HCT116 (cell line): Measurements from ENCODE around the gene ACADSB. TPM values are rescaled to one million over a fixed set of nuclear protein-coding genes. Genes with fewer than 3 reads are reported as not detected.

Experiments used
- ATAC-seq: fragments of 200-7000 bp; cut with Tn5 transposase; 2 replicates; pipeline ENCODE4 v1.9.1; 2020; ENCODE audit warnings: mild to moderate bottlenecking, moderate library complexity
- BruUV-seq: library from RNA; stranded (reverse); fragments of 400-500 nt; replicated peaks from 2 replicates; lab custom pipeline; 2021; lab: Mats Ljungman, UMichigan
- CTCF ChIA-PET: fragments of 300-600 bp; sonication (Branson Sonifier 250); formaldehyde crosslinking; loops from one replicate; lab custom pipeline; 2021; ENCODE audit warnings: antibody characterized with exemption; lab: Charles Lee
- POLR2A ChIA-PET: fragments of 300-600, 350-600 bp; sonication (Branson Sonifier 250); formaldehyde crosslinking; loops from one replicate; lab custom pipeline; 2021; ENCODE audit warnings: antibody characterized with exemption; lab: Charles Lee
- RAD21 ChIA-PET, 2 experiments: fragments of 300-600 bp; sonication (Branson Sonifier 250); formaldehyde crosslinking; loops; one replicate each; lab custom pipeline; 2023; ENCODE audit warnings: low total read pairs in 2 of 2; ENCODE audit not compliant: uncharacterized antibody in 2 of 2, unreplicated experiment in 2 of 2, low non-redundant PET in 1 of 2; lab: Charles Lee
- DNase-seq: peaks from one replicate; pipeline ENCODE4 v3.0.0-alpha.2; 2010; ENCODE audit warnings: low read depth, low spot score
- H2AFZ ChIP-seq: fragments of 200-600 bp; shearing (Covaris generic), sonication (generic); 2 replicates; pipeline ENCODE4 v1.6.1; 2017; ENCODE audit warnings: low read depth, mixed run types, mixed read lengths, antibody characterized with exemption, low read length; ENCODE audit not compliant: poor library complexity, severe bottlenecking
- H3K27ac ChIP-seq: 2 replicates; pipeline ENCODE4 v1.5.1; 2012; ENCODE audit warnings: low read depth, low read length
- H3K27me3 ChIP-seq: fragments of 200-600 bp; sonication (generic); 2 replicates; pipeline ENCODE4 v1.6.1; 2016; ENCODE audit warnings: mixed run types, low read length, mixed read lengths; ENCODE audit not compliant: insufficient read depth
- H3K36me3 ChIP-seq, 2 experiments: fragments of 200-500 bp in 1 of 2; fragments of 200-600 bp in 1 of 2; sonication (Bioruptor generic) in 1 of 2; sonication (generic) in 1 of 2; 2 replicates each; pipeline versions ENCODE4 v1.5.1 to v1.6.1; 2014 to 2016; ENCODE audit warnings: low read length in 2 of 2, inconsistent platforms in 1 of 2, mixed read lengths in 1 of 2, mixed run types in 1 of 2; ENCODE audit not compliant: insufficient read depth in 2 of 2, control insufficient read depth in 1 of 2
- H3K4me1 ChIP-seq, 2 experiments: fragments of 200-600 bp in 1 of 2; sonication (generic) in 1 of 2; 2 replicates each; pipeline versions ENCODE4 v1.5.1 to v1.6.1; 2012 to 2017; ENCODE audit warnings: low read length in 2 of 2, inconsistent platforms in 1 of 2, mild to moderate bottlenecking in 1 of 2, mixed read lengths in 1 of 2, mixed run types in 1 of 2, moderate library complexity in 1 of 2; ENCODE audit not compliant: insufficient read depth in 2 of 2, control insufficient read depth in 1 of 2
- H3K4me2 ChIP-seq: fragments of 200-600 bp; sonication (generic); 2 replicates; pipeline ENCODE4 v1.6.1; 2017; ENCODE audit warnings: mixed run types, low read length, mixed read lengths
- H3K4me3 ChIP-seq, 2 experiments: fragments of 200-600 bp in 1 of 2; sonication (generic) in 1 of 2; replicated peaks in 1 of 2; 2 replicates each; pipeline ENCODE4 v1.5.1; 2011 to 2016; ENCODE audit warnings: low read length in 2 of 2, control low read depth in 1 of 2, low read depth in 1 of 2, mild to moderate bottlenecking in 1 of 2, mixed read lengths in 1 of 2, mixed run types in 1 of 2
- H3K79me2 ChIP-seq: fragments of 200-600 bp; sonication (generic); 2 replicates; pipeline ENCODE4 v1.6.1; 2017; ENCODE audit warnings: mild to moderate bottlenecking, mixed run types, low read length, moderate library complexity, mixed read lengths; ENCODE audit not compliant: insufficient read depth
- H3K9ac ChIP-seq: fragments of 200-600 bp; sonication (generic); 2 replicates; pipeline ENCODE4 v1.6.1; 2016; ENCODE audit warnings: low read length, mixed read lengths
- H3K9me2 ChIP-seq: fragments of 200-600 bp; sonication (generic), shearing (Covaris generic); 2 replicates; pipeline ENCODE4 v1.6.1; 2017; ENCODE audit warnings: mixed run types, mild to moderate bottlenecking, moderate library complexity; ENCODE audit not compliant: insufficient read depth
- H3K9me3 ChIP-seq, 2 experiments: fragments of 200-500 bp in 1 of 2; fragments of 200-600 bp in 1 of 2; sonication (Bioruptor generic) in 1 of 2; sonication (generic) in 1 of 2; 2 replicates each; pipeline ENCODE4 v1.6.1; 2014 to 2017; ENCODE audit warnings: low read length in 2 of 2, mixed read lengths in 2 of 2, inconsistent platforms in 1 of 2, low read depth in 1 of 2, mild to moderate bottlenecking in 1 of 2, mixed run types in 1 of 2, moderate library complexity in 1 of 2; ENCODE audit not compliant: control insufficient read depth in 1 of 2, insufficient read depth in 1 of 2
- H4K20me1 ChIP-seq: fragments of 200-600 bp; sonication (generic), shearing (Covaris generic); 2 replicates; pipeline ENCODE4 v1.6.1; 2017; ENCODE audit warnings: mixed run types, mild to moderate bottlenecking, moderate library complexity; ENCODE audit not compliant: insufficient read depth
- CBX3 ChIP-seq: IDR thresholded peaks from 2 replicates; pipeline ENCODE4 v1.6.1; 2012; ENCODE audit warnings: low read depth
- CEBPB ChIP-seq: IDR thresholded peaks from 2 replicates; pipeline ENCODE4 v1.6.1; 2012; ENCODE audit warnings: low read depth
- EGR1 ChIP-seq: IDR thresholded peaks from 2 replicates; pipeline ENCODE4 v1.6.1; 2012; ENCODE audit warnings: low read depth
- ELF1 ChIP-seq: IDR thresholded peaks from 2 replicates; pipeline ENCODE4 v1.6.1; 2012; ENCODE audit warnings: low read depth, borderline replicate concordance
- EZH2phosphoT487 ChIP-seq: fragments of 200-600 bp; IDR thresholded peaks from 2 replicates; pipeline ENCODE4 v1.6.1; 2018; ENCODE audit warnings: antibody characterized with exemption, borderline replicate concordance
- FOSL1 ChIP-seq: IDR thresholded peaks from 2 replicates; pipeline ENCODE4 v1.6.1; 2012; ENCODE audit warnings: low read depth
- JUND ChIP-seq: IDR thresholded peaks from 2 replicates; pipeline ENCODE4 v1.6.1; 2012
- RAD21 ChIP-seq: IDR thresholded peaks from 2 replicates; pipeline ENCODE4 v1.6.1; 2012; ENCODE audit warnings: low read depth, mild to moderate bottlenecking
- SIN3A ChIP-seq: IDR thresholded peaks from 2 replicates; pipeline ENCODE4 v1.6.1; 2012; ENCODE audit warnings: low read depth
- YY1 ChIP-seq: IDR thresholded peaks from 2 replicates; pipeline ENCODE4 v1.6.1; 2011; ENCODE audit warnings: low read length, low read depth, moderate library complexity, mild to moderate bottlenecking; ENCODE audit not compliant: insufficient replicate concordance; ENCODE audit errors: extremely low read depth
- ZFX ChIP-seq: fragments of 450-650 bp; IDR thresholded peaks from 2 replicates; pipeline ENCODE4 v1.6.1; 2017
- intact Hi-C: fragments of 100-400 bp; cut with micrococcal nuclease; formaldehyde crosslinking; loops from 2 replicates; pipeline ENCODE4 v1.10.0; 2022
- total RNA-seq: library from RNA; stranded (reverse); gene quantifications from one replicate; pipeline ENCODE4 v1.2.1, GENCODE V29; 2021; ENCODE audit not compliant: unreplicated experiment
- TF ChIP-seq, protein P1 (sequence below): IDR thresholded peaks from 2 replicates; pipeline ENCODE4 v1.6.1; 2012; ENCODE audit warnings: low read depth

ACADSB gene
- total RNA-seq, 1 experiment from 2014 or later = 33.3 TPM

DNA sequence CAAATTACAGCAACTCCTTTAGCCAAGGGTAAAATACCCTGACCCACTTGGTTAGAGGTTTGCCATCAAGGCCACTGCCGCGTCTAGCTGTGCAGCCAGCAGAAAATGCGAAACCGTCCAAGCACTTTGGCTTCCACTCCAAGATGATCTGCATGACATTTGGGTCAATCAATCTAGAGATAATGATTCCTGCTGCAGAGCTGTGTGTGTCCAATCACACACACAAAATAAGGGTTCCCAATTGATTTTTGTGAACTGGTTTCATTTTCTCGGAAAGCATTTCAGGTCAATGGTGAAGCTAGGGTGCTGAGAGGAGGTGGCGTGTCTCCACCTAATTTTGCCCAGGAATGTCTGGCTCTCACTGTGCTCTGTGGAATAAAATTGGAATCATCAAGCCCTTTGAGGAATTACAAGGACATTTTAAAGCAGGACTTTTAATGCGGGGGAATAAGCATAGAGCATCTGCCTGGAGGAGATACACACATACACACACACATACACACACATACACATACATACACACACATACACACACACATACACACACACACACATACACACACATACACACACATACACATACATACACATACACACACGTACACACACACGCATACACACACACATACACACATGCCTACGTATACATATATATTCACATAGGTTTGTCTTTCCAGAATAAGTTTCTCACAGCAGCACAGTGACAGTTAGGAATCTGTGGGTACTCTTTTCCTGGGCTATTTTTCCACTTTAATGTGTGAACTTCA is 59.5 kb downstream of the ACADSB start:
- H3K4me3 ChIP-seq = no peak overlapping the region
- H3K9me3 ChIP-seq = no peaks in the 10 kb centered on the region
- H3K79me2 ChIP-seq = no peaks in the 10 kb centered on the region
- H3K9ac ChIP-seq = no peak overlapping the region
- no peaks in the 10 kb centered on the region for H3K9me2 ChIP-seq
- ChIA-PET POLR2A (no interaction called here), CTCF (no interaction called here)
- no peak for DNase-seq
- peaks cover 33% of the 10 kb centered on the region for H3K27me3 ChIP-seq
- BruUV-seq = no TSS peak
- no peaks in the 10 kb centered on the region for H3K4me1 ChIP-seq
- TF ChIP-seq SIN3A (no peak), ELF1 (no peak), ZFX (no peak), CBX3 (no peak), YY1 (no peak), EZH2phosphoT487 (no peak), CEBPB (no peak), RAD21 (no peak), JUND (no peak), EGR1 (no peak), FOSL1 (no peak)
- TF ChIP-seq, protein P1, sequence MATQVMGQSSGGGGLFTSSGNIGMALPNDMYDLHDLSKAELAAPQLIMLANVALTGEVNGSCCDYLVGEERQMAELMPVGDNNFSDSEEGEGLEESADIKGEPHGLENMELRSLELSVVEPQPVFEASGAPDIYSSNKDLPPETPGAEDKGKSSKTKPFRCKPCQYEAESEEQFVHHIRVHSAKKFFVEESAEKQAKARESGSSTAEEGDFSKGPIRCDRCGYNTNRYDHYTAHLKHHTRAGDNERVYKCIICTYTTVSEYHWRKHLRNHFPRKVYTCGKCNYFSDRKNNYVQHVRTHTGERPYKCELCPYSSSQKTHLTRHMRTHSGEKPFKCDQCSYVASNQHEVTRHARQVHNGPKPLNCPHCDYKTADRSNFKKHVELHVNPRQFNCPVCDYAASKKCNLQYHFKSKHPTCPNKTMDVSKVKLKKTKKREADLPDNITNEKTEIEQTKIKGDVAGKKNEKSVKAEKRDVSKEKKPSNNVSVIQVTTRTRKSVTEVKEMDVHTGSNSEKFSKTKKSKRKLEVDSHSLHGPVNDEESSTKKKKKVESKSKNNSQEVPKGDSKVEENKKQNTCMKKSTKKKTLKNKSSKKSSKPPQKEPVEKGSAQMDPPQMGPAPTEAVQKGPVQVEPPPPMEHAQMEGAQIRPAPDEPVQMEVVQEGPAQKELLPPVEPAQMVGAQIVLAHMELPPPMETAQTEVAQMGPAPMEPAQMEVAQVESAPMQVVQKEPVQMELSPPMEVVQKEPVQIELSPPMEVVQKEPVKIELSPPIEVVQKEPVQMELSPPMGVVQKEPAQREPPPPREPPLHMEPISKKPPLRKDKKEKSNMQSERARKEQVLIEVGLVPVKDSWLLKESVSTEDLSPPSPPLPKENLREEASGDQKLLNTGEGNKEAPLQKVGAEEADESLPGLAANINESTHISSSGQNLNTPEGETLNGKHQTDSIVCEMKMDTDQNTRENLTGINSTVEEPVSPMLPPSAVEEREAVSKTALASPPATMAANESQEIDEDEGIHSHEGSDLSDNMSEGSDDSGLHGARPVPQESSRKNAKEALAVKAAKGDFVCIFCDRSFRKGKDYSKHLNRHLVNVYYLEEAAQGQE = no peak
- TF ChIP-seq, all 23 proteins: peak for 0
- no peaks in the 10 kb centered on the region for H4K20me1 ChIP-seq
- H3K4me2 ChIP-seq = no peak overlapping the region
- no peak overlapping the region for H3K27ac ChIP-seq
- intact Hi-C loops = no loop called here
- RAD21 ChIA-PET = no interaction called here
- H2AFZ ChIP-seq = no peak overlapping the region
- ATAC-seq = no peak
- H3K36me3 ChIP-seq = no peaks in the 10 kb centered on the region
